HepG2 (cell line): ENCODE measurements around the gene MXD3. TPM values are rescaled to one million over a fixed set of nuclear protein-coding genes. Genes with fewer than 3 reads are reported as not detected.
A peak's percentile ranks its signal among the peaks of the same experiment; 100 is the strongest.

Source experiments
- AKNA ChIP-seq: sonication (generic); formaldehyde crosslinking; IDR thresholded peaks from 2 replicates; pipeline ENCODE4 v1.4.0; 2020; ENCODE audit warnings: missing genetic modification reagents, borderline replicate concordance
- DR1 ChIP-seq: sonication (generic); formaldehyde crosslinking; IDR thresholded peaks from 2 replicates; pipeline ENCODE4 v1.8.0; 2021; ENCODE audit warnings: mild to moderate bottlenecking, missing genetic modification reagents, inconsistent platforms
- ETV6 ChIP-seq: sonication (generic); formaldehyde crosslinking; conservative IDR thresholded peaks from 2 replicates; pipeline ENCODE4 v1.4.0; 2020; ENCODE audit warnings: missing genetic modification reagents
- HMGXB3 ChIP-seq: sonication (generic); formaldehyde crosslinking; IDR thresholded peaks from 2 replicates; pipeline ENCODE4 v1.4.0; 2020; ENCODE audit warnings: missing genetic modification reagents, borderline replicate concordance
- HNF4G ChIP-seq, 2 experiments: sonication (generic) in 1 of 2; formaldehyde crosslinking in 1 of 2; IDR thresholded peaks; 2 replicates each; pipeline versions ENCODE4 v1.4.0 to v1.6.1; 2011 to 2020; ENCODE audit warnings: borderline replicate concordance in 2 of 2, low read depth in 2 of 2, mild to moderate bottlenecking in 2 of 2, low read length in 1 of 2, missing genetic modification reagents in 1 of 2, moderate library complexity in 1 of 2
- KMT2A ChIP-seq: sonication (generic); formaldehyde crosslinking; IDR thresholded peaks from 2 replicates; pipeline ENCODE4 v1.4.0; 2020; ENCODE audit warnings: missing genetic modification reagents
- ZFP36L2 ChIP-seq: sonication (generic); formaldehyde crosslinking; IDR thresholded peaks from 2 replicates; pipeline ENCODE4 v1.4.0; 2020; ENCODE audit warnings: missing genetic modification reagents
- ZHX1 ChIP-seq: sonication (generic); formaldehyde crosslinking; IDR thresholded peaks from 2 replicates; pipeline ENCODE4 v1.8.1; 2022; ENCODE audit warnings: low read depth, mild to moderate bottlenecking, missing genetic modification reagents
- ZNF263 ChIP-seq: sonication (generic); formaldehyde crosslinking; IDR thresholded peaks from 2 replicates; pipeline ENCODE4 v1.4.0; 2020; ENCODE audit warnings: missing genetic modification reagents
- ZNF510 ChIP-seq: sonication (generic); formaldehyde crosslinking; IDR thresholded peaks from 2 replicates; pipeline ENCODE4 v1.4.0; 2020; ENCODE audit warnings: low read depth, mild to moderate bottlenecking, missing genetic modification reagents
- ZNF747 ChIP-seq: sonication (generic); formaldehyde crosslinking; IDR thresholded peaks from 2 replicates; pipeline ENCODE4 v1.8.1; 2023; ENCODE audit warnings: missing genetic modification reagents, mild to moderate bottlenecking, borderline replicate concordance
- ZNF768 ChIP-seq: sonication (generic); formaldehyde crosslinking; IDR thresholded peaks from 2 replicates; pipeline ENCODE4 v1.4.0; 2020; ENCODE audit warnings: missing genetic modification reagents
- ZNF83 ChIP-seq: sonication (generic); formaldehyde crosslinking; IDR thresholded peaks from 2 replicates; pipeline ENCODE4 v1.4.0; 2020; ENCODE audit warnings: missing genetic modification reagents, mild to moderate bottlenecking, borderline replicate concordance
- polyA plus RNA-seq, 8 experiments: library from polyadenylated mRNA; depleted of rRNA in 3 of 8; stranded (reverse) in 7 of 8; unstranded in 1 of 8; fragments of >200 nt; fragmentation: Illumina TruSeq in 4 of 8; extraction: Trizol in 4 of 8; gene quantifications; 2 replicates each; pipeline versions ENCODE4 v1.2.1 to v1.2.3, GENCODE V29; 2011 to 2016; ENCODE audit warnings: low read depth in 4 of 8, missing spikeins in 1 of 8, mixed read lengths in 1 of 8; ENCODE audit not compliant: insufficient read depth in 1 of 8
- total RNA-seq, 5 experiments: library from RNA; depleted of rRNA; stranded (reverse); fragments of >200 nt; fragmentation: Illumina TruSeq; extraction: Trizol; gene quantifications; 2 replicates each; pipeline ENCODE4 v1.2.3, GENCODE V29; 2016; ENCODE audit warnings: low read depth in 1 of 5

The MXD3 gene
- total and polyA plus RNA-seq, 2 of the 13 experiments (the other 11 are each of a cell fraction or from before 2014, with no cell fraction given), result 10.5 to 12.8 TPM

GRCh38 chr5:177309351-177310191 lies 2.1 kb downstream of the MXD3 start (continued):
- TF ChIP-seq AKNA (CRISPR knock-in tag) (no peak), ZNF263 (CRISPR knock-in tag) (no peak; the same call in 1 of the 2 replicates), ZNF510 (CRISPR knock-in tag) (no peak), HNF4G (IDR thresholded peaks at IDR 0.05; ENCODE audit: borderline replicate concordance, low read depth, low read length) (no peak), HNF4G (CRISPR knock-in tag; IDR thresholded peaks at IDR 0.05; ENCODE audit: borderline replicate concordance, low read depth) (no peak), ZNF768 (peak; percentile 86), HMGXB3 (CRISPR knock-in tag) (no peak), ZNF83 (CRISPR knock-in tag) (no peak), ZHX1 (CRISPR knock-in tag) (no peak), ZFP36L2 (CRISPR knock-in tag) (no peak), ZNF747 (CRISPR knock-in tag) (no peak), KMT2A (CRISPR knock-in tag) (no peak), ETV6 (CRISPR knock-in tag) (no peak), DR1 (CRISPR knock-in tag) (no peak)
